NCI-H2227 treated with DMSO at 0.1 percent for 48 hours (cell line): ENCODE data around the gene SLC9A3.

Experiments
- DNase-seq: peaks from one replicate; lab custom pipeline; 2025; lab: John Stamatoyannopoulos, UW

The SLC9A3 gene

GRCh38 chr5:538271-538771 is 14.1 kb upstream of the SLC9A3 start:
- no peak for DNase-seq

GRCh38 chr5:537621-538071 is 13.4 kb upstream of the SLC9A3 start:
- no peak for DNase-seq

GRCh38 chr5:537098-537497 is 12.8 kb upstream of the SLC9A3 start:
- no peak for DNase-seq

- no peak for DNase-seq
These were observed 11.8 kb upstream of the SLC9A3 start for GRCh38 chr5:535846-536698.

- no peak for DNase-seq
These were observed 10.8 kb upstream of the SLC9A3 start for GRCh38 chr5:534743-535671.

GRCh38 chr5:533955-534742 is 9.9 kb upstream of the SLC9A3 start:
- DNase-seq = no peak

- DNase-seq = no peak
These were observed 9.2 kb upstream of the SLC9A3 start for GRCh38 chr5:533243-533954.

GRCh38 chr5:532521-533242 is 8.4 kb upstream of the SLC9A3 start:
- DNase-seq = no peak

GRCh38 chr5:531749-532315 is 7.6 kb upstream of the SLC9A3 start:
- no peak for DNase-seq

- DNase-seq = no peak
These were observed 7.0 kb upstream of the SLC9A3 start for GRCh38 chr5:531101-531748.

GRCh38 chr5:530001-530955 is 6.0 kb upstream of the SLC9A3 start:
- no peak for DNase-seq

- no peak for DNase-seq
These were observed 4.6 kb upstream of the SLC9A3 start for GRCh38 chr5:528629-529511.

- no peak for DNase-seq
These were observed 3.7 kb upstream of the SLC9A3 start for GRCh38 chr5:527646-528628.

- DNase-seq = no peak
These were observed 2.3 kb upstream of the SLC9A3 start for GRCh38 chr5:526456-527088.

GRCh38 chr5:525916-526315 is 1.7 kb upstream of the SLC9A3 start:
- DNase-seq = no peak
